Activated CD8-positive, alpha-beta T cell treated with anti-CD3 and anti-CD28 coated beads for 36 hours (primary cell): ENCODE measurements around the gene PACSIN1. TPM values are rescaled to one million over a fixed set of nuclear protein-coding genes. Genes with fewer than 3 reads are reported as not detected.

Experiments
- ATAC-seq: fragments of 200-7000 bp; cut with Tn5 transposase; one replicate; pipeline ENCODE4 v1.10.0; 2021; ENCODE audit warnings: mild to moderate bottlenecking, moderate library complexity
- CTCF ChIA-PET: fragments of 350-600 bp; sonication (Branson Sonifier 250); formaldehyde crosslinking; loops from one replicate; lab custom pipeline; 2021; ENCODE audit warnings: antibody characterized with exemption; lab: Charles Lee
- POLR2A ChIA-PET: fragments of 350-600 bp; sonication (Branson Sonifier 250); formaldehyde crosslinking; loops from one replicate; lab custom pipeline; 2021; ENCODE audit warnings: antibody characterized with exemption; lab: Charles Lee
- DNase-seq: peaks from one replicate; pipeline ENCODE4 v3.0.0-alpha.2; 2020
- H3K27ac Mint-ChIP-seq: one replicate; pipeline ENCODE4 v1.8.0; 2021; ENCODE audit warnings: mild to moderate bottlenecking, mixed read lengths
- H3K27me3 Mint-ChIP-seq: one replicate; pipeline ENCODE4 v1.8.0; 2021; ENCODE audit warnings: mixed read lengths
- H3K36me3 Mint-ChIP-seq: one replicate; pipeline ENCODE4 v1.8.0; 2021; ENCODE audit warnings: low read depth, mixed read lengths
- H3K4me1 Mint-ChIP-seq: one replicate; pipeline ENCODE4 v1.8.0; 2021; ENCODE audit warnings: low read depth, mixed read lengths
- H3K4me3 Mint-ChIP-seq: one replicate; pipeline ENCODE4 v1.8.0; 2021; ENCODE audit warnings: mild to moderate bottlenecking, moderate library complexity, mixed read lengths
- H3K9me3 Mint-ChIP-seq: one replicate; pipeline ENCODE4 v1.8.0; 2021; ENCODE audit warnings: mixed read lengths
- CTCF ChIP-seq: fragments of 200-600 bp; IDR thresholded peaks from one replicate; pipeline ENCODE4 v1.8.0; 2022; ENCODE audit warnings: antibody characterized with exemption, mild to moderate bottlenecking
- intact Hi-C: fragments of 100-400 bp; cut with micrococcal nuclease; formaldehyde crosslinking; loops from one replicate; pipeline ENCODE4 v1.10.0; 2022
- total RNA-seq, 2 experiments: library from RNA; stranded (reverse); gene quantifications; one replicate each; pipeline ENCODE4 v1.2.3, GENCODE V29; 2021

Gene PACSIN1
- total RNA-seq, 2 experiments from 2014 or later, result 0.47 to 0.51 TPM

- DNase-seq (no peak), ATAC-seq (no peak)
- Mint-ChIP-seq H3K27me3 (no peaks in the 10 kb centered on the region), H3K4me1 (peaks cover 5% of the 10 kb centered on the region), H3K9me3 (no peaks in the 10 kb centered on the region), H3K27ac (no peak overlapping the region), H3K36me3 (no peaks in the 10 kb centered on the region), H3K4me3 (no peak overlapping the region)
- ChIA-PET CTCF (interaction anchor here (1.1 kb wide), 1 partner anchor 80 kb away, joined by 5 read pairs; no protein-coding TSS in a partner anchor), POLR2A (no interaction called here)
- TF ChIP-seq CTCF, result no peak
- intact Hi-C loops, result loop anchor here (5.0 kb wide), 1 partner anchor 78 kb away; no protein-coding TSS in a partner anchor
Observed at GRCh38 chr6:34529665-34530327, 63.9 kb downstream of the PACSIN1 start.

- intact Hi-C loops, result no loop called here
- ATAC-seq (no peak), DNase-seq (no peak)
- Mint-ChIP-seq H3K4me1 (peaks cover 5% of the 10 kb centered on the region), H3K9me3 (no peaks in the 10 kb centered on the region), H3K27me3 (no peaks in the 10 kb centered on the region), H3K27ac (no peak overlapping the region), H3K36me3 (no peaks in the 10 kb centered on the region), H3K4me3 (no peak overlapping the region)
- CTCF ChIA-PET, result no interaction called here
- TF ChIP-seq CTCF, result no peak
- POLR2A ChIA-PET, result no interaction called here
Observed at GRCh38 chr6:34530753-34531365, 65.0 kb downstream of the PACSIN1 start.

GRCh38 chr6:34531580-34532201, 65.8 kb downstream of the PACSIN1 start:
- Mint-ChIP-seq H3K36me3 (no peaks in the 10 kb centered on the region), H3K9me3 (no peaks in the 10 kb centered on the region), H3K4me1 (peaks cover 5% of the 10 kb centered on the region), H3K27me3 (no peaks in the 10 kb centered on the region), H3K27ac (no peak overlapping the region), H3K4me3 (no peak overlapping the region)
- POLR2A ChIA-PET, result no interaction called here
- CTCF ChIA-PET, result no interaction called here
- TF ChIP-seq CTCF, result no peak
- peak; percentile 13 for DNase-seq
- intact Hi-C loops, result no loop called here
- ATAC-seq, result no peak

- Mint-ChIP-seq H3K27me3 (no peaks in the 10 kb centered on the region), H3K27ac (no peak overlapping the region), H3K4me1 (peaks cover 4% of the 10 kb centered on the region), H3K36me3 (no peaks in the 10 kb centered on the region), H3K4me3 (no peak overlapping the region), H3K9me3 (no peaks in the 10 kb centered on the region)
- DNase-seq (no peak), ATAC-seq (no peak)
- POLR2A ChIA-PET, result no interaction called here
- TF ChIP-seq CTCF, result no peak
- intact Hi-C loops, result no loop called here
- CTCF ChIA-PET, result no interaction called here
Observed at GRCh38 chr6:34532230-34532629, 66.4 kb downstream of the PACSIN1 start.

GRCh38 chr6:34534146-34534545, 68.3 kb downstream of the PACSIN1 start:
- H3K27me3 Mint-ChIP-seq, result no peaks in the 10 kb centered on the region
- intact Hi-C loops, result no loop called here
- H3K27ac Mint-ChIP-seq, result no peak overlapping the region
- H3K4me3 Mint-ChIP-seq, result no peak overlapping the region
- H3K4me1 Mint-ChIP-seq, result no peaks in the 10 kb centered on the region
- DNase-seq, result no peak
- TF ChIP-seq CTCF, result no peak
- no peaks in the 10 kb centered on the region for H3K36me3 Mint-ChIP-seq
- ATAC-seq, result no peak
- ChIA-PET POLR2A (interaction anchor here (1.3 kb wide), 1 partner anchor 66 kb away, joined by 3 read pairs; no protein-coding TSS in a partner anchor), CTCF (no interaction called here)
- H3K9me3 Mint-ChIP-seq, result no peaks in the 10 kb centered on the region
